Esophagus squamous epithelium (tissue), 5 donors: ENCODE data around the gene ABCA5. TPM values are rescaled to one million over a fixed set of nuclear protein-coding genes. Genes with fewer than 3 reads are reported as not detected.
"Not testable (repeated sequence)": the region's sequence is repeated elsewhere in the genome, so short reads cannot be mapped to it uniquely, and the experiment has no call there.

Source experiments
- DNase-seq: peaks from one replicate; lab custom pipeline; 2025; lab: John Stamatoyannopoulos, UW
- H3K27ac ChIP-seq, 4 donors: fragments of 200-600 bp; sonication (generic); one replicate each; pipeline ENCODE4 v1.5.1; 2016 to 2019; ENCODE audit warnings: mild to moderate bottlenecking in 1 of 4
- H3K27me3 ChIP-seq, 4 donors: fragments of 200-600 bp; sonication (generic); 1 replicate in 3 of 4; 2 replicates in 1 of 4; pipeline versions ENCODE4 v1.5.1 to v1.6.0; 2017 to 2021; ENCODE audit warnings: antibody characterized with exemption in 1 of 4
- H3K36me3 ChIP-seq, 3 donors: fragments of 200-600 bp; sonication (generic); one replicate each; pipeline ENCODE4 v1.5.1; 2016 to 2019
- H3K4me1 ChIP-seq, 3 donors: fragments of 200-600 bp; sonication (generic); one replicate each; pipeline ENCODE4 v1.5.1; 2017 to 2019
- H3K4me3 ChIP-seq, 4 donors: fragments of 200-600 bp; sonication (generic); 1 replicate in 3 of 4; 2 replicates in 1 of 4; pipeline ENCODE4 v1.5.1; 2016 to 2019; ENCODE audit warnings: mild to moderate bottlenecking in 2 of 4, moderate library complexity in 1 of 4
- H3K9me3 ChIP-seq, 3 donors: fragments of 200-600 bp; sonication (generic); one replicate each; pipeline ENCODE4 v1.5.1; 2016 to 2019
- POLR2A ChIP-seq, 4 donors: fragments of 450-650 bp; IDR thresholded peaks; one replicate each; pipeline ENCODE4 v1.6.1; 2017; ENCODE audit warnings: antibody characterized with exemption in 4 of 4, mild to moderate bottlenecking in 4 of 4, moderate library complexity in 3 of 4
- WGBS, 2 donors: methylation state at CpG; one replicate each; pipeline ENCODE4 v1.1.5; 2018; 5-methylcytosine and 5-hydroxymethylcytosine counted together
- intact Hi-C: fragments of 100-400 bp; cut with DNase I; formaldehyde crosslinking; loops from one replicate; pipeline ENCODE4 v1.15.0; 2022
- total RNA-seq, 4 donors: library from RNA; depleted of rRNA; stranded (reverse); fragments of >200 nt; gene quantifications; one replicate each; pipeline ENCODE4 v1.1.0, GENCODE V29; 2016
- TF ChIP-seq, protein P1 (sequence below), 6 experiments: fragments of 450-650 bp in 4 of 6; fragments of 200-600 bp in 2 of 6; sonication (generic) in 2 of 6; IDR thresholded peaks; one replicate each; pipeline ENCODE4 v1.5.1; 2016 to 2019; ENCODE audit warnings: antibody characterized with exemption in 6 of 6, mild to moderate bottlenecking in 4 of 6, moderate library complexity in 4 of 6
- donor health status: DM: yes; HTN: yes; CAD: no.

The ABCA5 gene
- total RNA-seq, 4 donors from 2014 or later = 20.0 to 60.7 (median 28.1) TPM

DNA sequence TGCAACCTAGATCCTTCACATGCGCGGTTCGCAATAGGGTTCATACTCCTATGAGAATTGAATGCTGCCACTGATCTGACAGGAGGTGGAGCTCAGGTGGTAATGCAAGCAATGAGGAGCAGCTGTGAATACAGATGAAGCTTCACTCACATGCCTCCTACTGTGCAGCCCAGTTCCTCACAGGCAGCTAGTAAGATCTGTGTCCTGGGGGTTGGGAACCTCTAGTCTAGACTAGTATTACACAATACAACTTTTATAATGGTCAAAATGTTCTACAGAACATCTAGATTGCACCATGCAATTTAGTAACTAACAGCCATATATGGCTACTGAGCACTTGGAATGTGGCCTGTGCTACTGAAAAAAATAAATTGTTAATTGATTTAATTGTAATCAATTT lies 26.7 kb downstream of the ABCA5 start:
- 96% methylated on average over 3 of the region's 3 CpGs; no CpG with 5 or more reads in 1 of the 2 donors for WGBS, 2 donors
- intact Hi-C loops = no loop called here
- Histone ChIP-seq H3K9me3 (no peaks in the 10 kb centered on the region), H3K27ac (no peak overlapping the region), H3K36me3 (peaks cover 0 to 83% (median 0%) of the 10 kb centered on the region in 3 donors), H3K4me3 (no peak overlapping the region), H3K4me1 (no peaks in the 10 kb centered on the region), H3K27me3 (no peaks in the 10 kb centered on the region)
- DNase-seq = no peak
- TF ChIP-seq POLR2A (IDR thresholded peaks at IDR 0.05) = no peak
- TF ChIP-seq, protein P1, sequence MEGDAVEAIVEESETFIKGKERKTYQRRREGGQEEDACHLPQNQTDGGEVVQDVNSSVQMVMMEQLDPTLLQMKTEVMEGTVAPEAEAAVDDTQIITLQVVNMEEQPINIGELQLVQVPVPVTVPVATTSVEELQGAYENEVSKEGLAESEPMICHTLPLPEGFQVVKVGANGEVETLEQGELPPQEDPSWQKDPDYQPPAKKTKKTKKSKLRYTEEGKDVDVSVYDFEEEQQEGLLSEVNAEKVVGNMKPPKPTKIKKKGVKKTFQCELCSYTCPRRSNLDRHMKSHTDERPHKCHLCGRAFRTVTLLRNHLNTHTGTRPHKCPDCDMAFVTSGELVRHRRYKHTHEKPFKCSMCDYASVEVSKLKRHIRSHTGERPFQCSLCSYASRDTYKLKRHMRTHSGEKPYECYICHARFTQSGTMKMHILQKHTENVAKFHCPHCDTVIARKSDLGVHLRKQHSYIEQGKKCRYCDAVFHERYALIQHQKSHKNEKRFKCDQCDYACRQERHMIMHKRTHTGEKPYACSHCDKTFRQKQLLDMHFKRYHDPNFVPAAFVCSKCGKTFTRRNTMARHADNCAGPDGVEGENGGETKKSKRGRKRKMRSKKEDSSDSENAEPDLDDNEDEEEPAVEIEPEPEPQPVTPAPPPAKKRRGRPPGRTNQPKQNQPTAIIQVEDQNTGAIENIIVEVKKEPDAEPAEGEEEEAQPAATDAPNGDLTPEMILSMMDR (IDR thresholded peaks at IDR 0.05) = no peak

DNA sequence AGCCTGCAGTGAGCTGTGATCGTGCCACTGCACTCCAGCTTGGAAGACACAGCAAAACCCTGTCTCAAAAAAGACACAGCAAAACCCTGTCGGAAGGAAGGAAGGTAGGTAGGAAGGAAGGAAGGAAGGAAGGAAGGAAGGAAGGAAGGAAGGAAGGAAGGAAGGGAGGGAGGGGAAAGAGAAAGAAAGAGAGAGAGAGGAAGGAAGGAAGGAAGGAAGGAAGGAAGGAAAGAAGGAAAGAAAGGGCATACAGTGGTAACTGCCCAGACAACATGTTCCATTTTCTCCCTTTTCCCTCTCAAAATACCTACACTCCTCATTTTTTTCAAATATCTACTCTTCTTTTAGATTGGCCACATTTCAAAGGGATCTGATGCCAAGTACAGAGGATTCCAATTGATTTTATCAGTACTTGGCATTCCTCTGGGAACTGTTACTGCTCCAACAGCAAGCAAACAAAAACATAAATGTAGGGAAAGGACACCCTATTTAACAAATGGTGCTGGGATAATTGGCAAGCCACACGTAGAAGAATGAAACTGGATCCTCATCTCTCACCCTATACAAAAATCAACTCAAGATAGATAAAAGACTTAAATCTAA lies 28.7 kb downstream of the ABCA5 start:
- H3K4me3 ChIP-seq, DNase-seq, H3K27me3 ChIP-seq, H3K4me1 ChIP-seq, H3K27ac ChIP-seq, intact Hi-C loops, H3K9me3 ChIP-seq: not testable (repeated sequence)
- peaks cover 0 to 88% (median 0%) of the 10 kb centered on the region in 3 donors for H3K36me3 ChIP-seq
- 87 to 89% methylated on average over 3 of the region's 3 CpGs for WGBS, 2 donors

DNA sequence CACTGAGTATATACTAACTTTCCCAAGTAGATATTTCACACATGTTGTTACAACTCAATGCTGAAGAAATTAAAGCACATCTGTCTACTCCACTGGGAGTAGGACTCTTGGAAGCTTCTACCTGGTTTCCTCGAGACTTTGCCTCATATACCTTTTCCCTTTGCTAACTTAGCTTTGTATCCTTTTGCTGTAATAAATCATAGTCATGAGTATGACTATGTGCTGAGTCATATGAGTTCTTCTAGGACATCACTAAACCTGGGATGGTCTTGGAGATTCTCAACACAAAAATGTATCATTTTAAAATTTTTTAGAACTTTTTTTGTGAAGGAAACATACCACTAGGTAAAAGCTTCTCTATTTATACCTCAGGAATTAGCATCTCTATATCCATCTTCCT lies 39.8 kb downstream of the ABCA5 start:
- Histone ChIP-seq H3K36me3 (peaks cover 0 to 97% (median 5%) of the 10 kb centered on the region in 3 donors), H3K4me3 (no peak overlapping the region), H3K4me1 (no peaks in the 10 kb centered on the region), H3K27me3 (no peaks in the 10 kb centered on the region), H3K27ac (no peak overlapping the region), H3K9me3 (no peaks in the 10 kb centered on the region)
- TF ChIP-seq, protein P1 (IDR thresholded peaks at IDR 0.05) = no peak
- no peak for TF ChIP-seq POLR2A (IDR thresholded peaks at IDR 0.05)
- no peak for DNase-seq
- WGBS, 2 donors = 50 to 67% methylated on average over 1 of the region's 1 CpG
- intact Hi-C loops = no loop called here

DNA sequence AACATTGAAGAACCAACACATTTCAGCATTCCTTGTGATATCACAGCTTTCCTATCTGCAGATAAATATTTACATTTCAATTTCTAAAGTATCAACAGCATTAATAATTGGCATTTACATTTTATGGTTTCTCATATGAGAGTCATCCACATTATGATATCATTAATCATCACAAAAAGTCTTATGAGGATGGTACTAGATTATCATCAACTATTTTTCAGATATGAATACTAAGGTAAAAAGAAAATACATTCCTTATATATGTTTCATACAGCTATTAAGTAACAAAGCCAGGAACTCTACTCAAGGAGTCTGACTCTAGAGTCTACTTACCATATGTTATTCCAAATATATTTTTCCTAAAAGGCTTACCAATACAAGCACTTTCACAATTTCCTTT lies 40.7 kb downstream of the ABCA5 start:
- H3K36me3 ChIP-seq = peaks cover 0 to 97% (median 5%) of the 10 kb centered on the region in 3 donors
- no peak for DNase-seq

GRCh38 chr17:69284646-69285045 lies 42.3 kb downstream of the ABCA5 start:
- WGBS, 2 donors = 90 to 100% methylated on average over 2 of the region's 2 CpGs
- intact Hi-C loops = no loop called here
- H3K27ac ChIP-seq = no peak overlapping the region
- no peak for DNase-seq
- peaks cover 0 to 85% (median 5%) of the 10 kb centered on the region in 3 donors for H3K36me3 ChIP-seq
- no peaks in the 10 kb centered on the region for H3K4me1 ChIP-seq
- no peak overlapping the region for H3K4me3 ChIP-seq
- no peaks in the 10 kb centered on the region for H3K9me3 ChIP-seq
- no peaks in the 10 kb centered on the region for H3K27me3 ChIP-seq
- TF ChIP-seq, protein P1 (IDR thresholded peaks at IDR 0.05) = no peak
- no peak for TF ChIP-seq POLR2A (IDR thresholded peaks at IDR 0.05)

More for the DNA sequence above, 40.7 kb downstream of the ABCA5 start:
- Histone ChIP-seq H3K9me3 (no peaks in the 10 kb centered on the region), H3K27ac (no peak overlapping the region), H3K4me1 (no peaks in the 10 kb centered on the region), H3K4me3 (no peak overlapping the region), H3K27me3 (no peaks in the 10 kb centered on the region)
- intact Hi-C loops = no loop called here
- TF ChIP-seq POLR2A (IDR thresholded peaks at IDR 0.05) = no peak
- TF ChIP-seq, protein P1 (IDR thresholded peaks at IDR 0.05) = no peak
